Stimulated activated memory B cell treated with anti-CD40 and anti-IgM and Interleukin-4, amounts not matched to agents 10 μg/mL and 1 μg/mL and 100 μg/mL, for 72 hours (primary cell): ENCODE results near the gene SMARCAL1.

Experiments used
- ATAC-seq: fragments of 150-1000 bp; cut with Tn5 transposase; 2 replicates; pipeline ENCODE4 v1.10.0; 2021
- H3K27ac Mint-ChIP-seq: one replicate; pipeline ENCODE4 v1.8.0; 2022; ENCODE audit warnings: mild to moderate bottlenecking, mixed read lengths
- H3K27me3 Mint-ChIP-seq: one replicate; pipeline ENCODE4 v1.8.0; 2022; ENCODE audit warnings: mixed read lengths
- H3K36me3 Mint-ChIP-seq: one replicate; pipeline ENCODE4 v1.8.0; 2022; ENCODE audit warnings: mixed read lengths
- H3K4me1 Mint-ChIP-seq: one replicate; pipeline ENCODE4 v1.8.0; 2022; ENCODE audit warnings: mixed read lengths
- H3K4me3 Mint-ChIP-seq: one replicate; pipeline ENCODE4 v1.8.0; 2022; ENCODE audit warnings: mild to moderate bottlenecking, moderate library complexity, mixed read lengths
- H3K9me3 Mint-ChIP-seq: one replicate; pipeline ENCODE4 v1.8.0; 2022; ENCODE audit warnings: mixed read lengths

SMARCAL1 gene

GRCh38 chr2:216387262-216387661 is 25.0 kb upstream of the SMARCAL1 start:
- H3K27ac Mint-ChIP-seq, result no peak overlapping the region
- ATAC-seq, result no peak
- peaks cover 7% of the 10 kb centered on the region for H3K4me1 Mint-ChIP-seq
- H3K4me3 Mint-ChIP-seq, result no peak overlapping the region
- peaks cover 15% of the 10 kb centered on the region for H3K27me3 Mint-ChIP-seq
- no peaks in the 10 kb centered on the region for H3K9me3 Mint-ChIP-seq
- H3K36me3 Mint-ChIP-seq, result no peaks in the 10 kb centered on the region

GRCh38 chr2:216388046-216388884 is 24.0 kb upstream of the SMARCAL1 start:
- no peak overlapping the region for H3K4me3 Mint-ChIP-seq
- H3K9me3 Mint-ChIP-seq, result no peaks in the 10 kb centered on the region
- ATAC-seq, result peak; percentile 76
- no peak overlapping the region for H3K27ac Mint-ChIP-seq
- peaks cover 23% of the 10 kb centered on the region for H3K27me3 Mint-ChIP-seq
- H3K4me1 Mint-ChIP-seq, result peaks cover 7% of the 10 kb centered on the region
- H3K36me3 Mint-ChIP-seq, result no peaks in the 10 kb centered on the region

GRCh38 chr2:216389570-216389969 is 22.7 kb upstream of the SMARCAL1 start:
- Mint-ChIP-seq H3K9me3 (no peaks in the 10 kb centered on the region), H3K27me3 (peaks cover 30% of the 10 kb centered on the region), H3K36me3 (no peaks in the 10 kb centered on the region), H3K27ac (no peak overlapping the region), H3K4me1 (peaks cover 7% of the 10 kb centered on the region), H3K4me3 (no peak overlapping the region)
- ATAC-seq, result no peak

DNA sequence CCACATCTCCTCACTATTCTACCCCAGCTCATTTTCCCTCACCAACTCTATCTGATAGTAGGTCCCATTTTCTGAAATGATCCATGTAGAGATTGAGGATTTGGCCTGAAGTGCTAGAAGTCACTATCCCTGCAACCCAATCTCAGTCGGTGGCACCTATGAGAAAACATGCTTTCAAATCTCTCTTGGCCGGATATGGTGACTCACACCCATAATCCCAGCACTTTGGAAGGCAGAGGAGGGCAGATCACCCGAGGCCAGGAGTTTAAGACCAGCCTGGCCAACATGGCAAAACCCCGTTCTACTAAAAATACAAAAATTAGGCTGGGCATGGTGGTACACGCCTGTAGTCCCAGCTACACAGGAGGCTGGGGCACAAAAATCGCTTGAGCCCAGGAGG is 20.9 kb upstream of the SMARCAL1 start:
- no peaks in the 10 kb centered on the region for H3K36me3 Mint-ChIP-seq
- H3K9me3 Mint-ChIP-seq, result no peaks in the 10 kb centered on the region
- no peak overlapping the region for H3K4me3 Mint-ChIP-seq
- H3K4me1 Mint-ChIP-seq, result peaks cover 7% of the 10 kb centered on the region
- H3K27ac Mint-ChIP-seq, result no peak overlapping the region
- peaks cover 32% of the 10 kb centered on the region for H3K27me3 Mint-ChIP-seq
- ATAC-seq, result no peak

DNA sequence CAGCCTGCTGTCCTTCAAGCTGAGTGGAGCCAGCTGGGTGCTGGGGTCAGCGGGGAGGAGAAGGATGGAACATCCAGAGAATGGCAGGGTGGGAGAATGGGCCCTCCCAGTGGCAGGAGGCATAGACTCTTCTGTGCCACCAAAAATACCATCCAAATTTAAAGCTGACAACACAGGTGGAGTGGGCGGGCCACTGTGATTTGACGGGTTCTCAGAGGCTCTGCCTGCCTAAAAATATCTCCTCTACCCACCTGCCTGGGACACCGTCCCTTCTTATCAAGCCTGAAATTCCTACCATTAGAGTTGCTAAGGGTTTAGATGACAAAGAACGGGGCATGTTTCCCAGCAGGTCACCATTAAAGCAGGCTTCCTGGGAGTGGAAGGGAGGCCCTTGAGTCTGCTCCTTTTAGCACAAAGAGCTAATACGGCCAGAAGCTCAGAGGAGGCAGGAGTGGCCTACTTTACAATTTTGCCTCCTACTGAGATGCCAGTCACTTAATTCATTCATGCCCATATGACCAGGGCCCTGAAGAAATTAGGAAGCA is 20.2 kb upstream of the SMARCAL1 start:
- H3K27me3 Mint-ChIP-seq, result peaks cover 33% of the 10 kb centered on the region
- no peaks in the 10 kb centered on the region for H3K9me3 Mint-ChIP-seq
- H3K4me3 Mint-ChIP-seq, result no peak overlapping the region
- no peak for ATAC-seq
- no peaks in the 10 kb centered on the region for H3K36me3 Mint-ChIP-seq
- H3K27ac Mint-ChIP-seq, result no peak overlapping the region
- H3K4me1 Mint-ChIP-seq, result peaks cover 7% of the 10 kb centered on the region

- Mint-ChIP-seq H3K27ac (no peak overlapping the region), H3K27me3 (peaks cover 33% of the 10 kb centered on the region), H3K4me3 (no peak overlapping the region), H3K9me3 (no peaks in the 10 kb centered on the region), H3K36me3 (no peaks in the 10 kb centered on the region), H3K4me1 (peaks cover 7% of the 10 kb centered on the region)
- no peak for ATAC-seq
Observed at GRCh38 chr2:216392945-216393840, 19.1 kb upstream of the SMARCAL1 start.

DNA sequence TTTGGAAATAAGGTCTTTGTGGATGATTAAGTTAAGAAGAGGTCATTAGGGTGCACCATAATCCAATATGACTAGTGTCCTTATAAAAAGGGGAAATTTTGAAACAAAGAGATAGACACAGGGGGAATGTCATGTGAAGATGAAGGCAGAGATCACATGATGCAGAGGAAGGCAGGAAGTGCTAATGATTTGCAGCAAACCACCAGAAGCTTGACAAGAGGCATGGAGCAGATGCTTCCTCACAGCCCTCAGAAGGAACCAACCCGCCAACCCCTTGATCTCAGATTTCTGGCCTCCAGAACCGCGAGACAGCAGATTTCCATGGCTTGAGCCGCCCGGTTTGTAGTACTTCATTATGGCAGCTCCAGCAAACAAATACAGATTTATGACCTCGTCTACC is 17.4 kb upstream of the SMARCAL1 start:
- no peaks in the 10 kb centered on the region for H3K9me3 Mint-ChIP-seq
- no peak overlapping the region for H3K27ac Mint-ChIP-seq
- peaks cover 33% of the 10 kb centered on the region for H3K27me3 Mint-ChIP-seq
- H3K36me3 Mint-ChIP-seq, result no peaks in the 10 kb centered on the region
- no peaks in the 10 kb centered on the region for H3K4me1 Mint-ChIP-seq
- no peak for ATAC-seq
- no peak overlapping the region for H3K4me3 Mint-ChIP-seq

- no peak for ATAC-seq
- Mint-ChIP-seq H3K27ac (no peak overlapping the region), H3K36me3 (no peaks in the 10 kb centered on the region), H3K27me3 (peaks cover 17% of the 10 kb centered on the region), H3K9me3 (no peaks in the 10 kb centered on the region), H3K4me1 (no peaks in the 10 kb centered on the region), H3K4me3 (no peak overlapping the region)
Observed at GRCh38 chr2:216399621-216400020, 12.7 kb upstream of the SMARCAL1 start.

DNA sequence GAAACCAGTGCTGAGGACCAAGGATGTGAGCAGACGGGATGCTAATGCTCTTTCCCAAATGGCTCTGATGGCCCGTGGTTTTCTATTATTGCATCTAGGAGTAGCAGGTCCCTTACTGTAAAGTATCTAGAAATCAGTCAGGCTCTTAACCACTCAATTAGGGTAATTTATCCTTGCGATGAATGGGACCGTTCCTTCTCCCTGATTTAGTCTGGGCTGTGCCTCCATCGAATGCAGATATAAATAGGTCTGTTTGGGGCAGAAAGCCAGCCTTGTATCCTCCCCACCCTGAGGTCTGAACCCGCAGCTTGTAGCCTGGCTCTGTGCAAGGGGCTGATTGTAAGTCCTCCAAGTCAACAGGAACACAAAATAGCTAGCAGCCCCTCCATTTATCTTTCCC is 9.5 kb upstream of the SMARCAL1 start:
- no peak overlapping the region for H3K4me3 Mint-ChIP-seq
- H3K36me3 Mint-ChIP-seq, result no peaks in the 10 kb centered on the region
- no peak overlapping the region for H3K27ac Mint-ChIP-seq
- H3K4me1 Mint-ChIP-seq, result no peaks in the 10 kb centered on the region
- H3K27me3 Mint-ChIP-seq, result no peaks in the 10 kb centered on the region
- no peaks in the 10 kb centered on the region for H3K9me3 Mint-ChIP-seq
- no peak for ATAC-seq

DNA sequence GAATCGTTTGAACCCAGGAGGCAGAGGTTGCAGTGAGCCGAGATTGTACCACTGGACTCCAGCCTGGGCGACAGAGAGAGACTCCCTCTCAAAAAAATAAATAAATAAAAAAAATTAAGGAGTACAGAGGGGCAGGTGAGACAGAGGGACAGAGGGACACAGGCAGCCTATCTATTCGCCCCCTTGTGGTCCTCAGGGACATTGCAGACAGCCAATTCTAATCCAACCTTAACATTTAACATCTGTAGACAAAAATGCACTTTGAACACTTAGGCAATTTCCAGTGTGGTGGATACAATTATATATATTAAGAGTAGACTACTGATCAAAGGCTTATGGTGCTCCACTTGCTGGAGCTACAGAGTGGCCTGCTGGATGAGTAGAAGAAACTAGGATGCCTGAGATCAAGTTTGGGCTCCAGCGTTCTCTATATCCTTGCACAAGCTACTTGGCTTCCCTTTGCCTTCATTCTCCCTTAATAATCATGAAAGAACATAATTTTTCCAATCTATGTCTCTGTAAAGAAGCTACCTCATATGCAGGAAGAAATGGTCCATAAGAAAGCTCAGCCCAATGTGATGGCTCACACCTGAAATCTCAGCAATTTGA is 8.2 kb upstream of the SMARCAL1 start:
- Mint-ChIP-seq H3K27ac (no peak overlapping the region), H3K9me3 (no peaks in the 10 kb centered on the region), H3K4me3 (no peak overlapping the region), H3K36me3 (no peaks in the 10 kb centered on the region), H3K27me3 (no peaks in the 10 kb centered on the region), H3K4me1 (no peaks in the 10 kb centered on the region)
- ATAC-seq, result no peak

DNA sequence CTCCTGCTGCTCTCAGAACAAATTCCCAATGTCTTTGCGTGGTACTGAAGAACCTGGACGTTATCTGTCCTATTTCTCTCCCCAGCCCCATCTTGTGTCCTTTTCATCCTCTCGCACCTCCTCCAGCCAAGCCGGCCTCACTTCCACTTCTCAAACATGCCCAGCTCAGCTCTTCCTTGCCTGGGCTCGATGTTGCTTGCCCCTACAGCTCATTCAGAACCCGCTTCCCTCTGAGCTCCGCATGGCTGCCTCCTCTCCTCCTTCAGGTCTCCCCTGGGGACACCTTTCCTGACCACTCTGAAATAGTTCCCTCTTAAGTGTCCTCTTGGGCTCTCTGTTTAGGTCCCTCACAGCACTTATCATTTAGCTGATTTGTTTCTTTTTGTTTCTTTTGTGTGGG is 6.7 kb upstream of the SMARCAL1 start:
- H3K4me3 Mint-ChIP-seq, result no peak overlapping the region
- H3K4me1 Mint-ChIP-seq, result no peaks in the 10 kb centered on the region
- no peaks in the 10 kb centered on the region for H3K36me3 Mint-ChIP-seq
- ATAC-seq, result no peak
- H3K27ac Mint-ChIP-seq, result no peak overlapping the region
- H3K9me3 Mint-ChIP-seq, result no peaks in the 10 kb centered on the region
- no peaks in the 10 kb centered on the region for H3K27me3 Mint-ChIP-seq

GRCh38 chr2:216406826-216407225 is 5.5 kb upstream of the SMARCAL1 start:
- Mint-ChIP-seq H3K27ac (no peak overlapping the region), H3K27me3 (no peaks in the 10 kb centered on the region), H3K4me1 (no peaks in the 10 kb centered on the region), H3K4me3 (no peak overlapping the region), H3K9me3 (no peaks in the 10 kb centered on the region), H3K36me3 (no peaks in the 10 kb centered on the region)
- ATAC-seq, result no peak

GRCh38 chr2:216408426-216409290 is 3.6 kb upstream of the SMARCAL1 start:
- ATAC-seq, result no peak
- Mint-ChIP-seq H3K27ac (no peak overlapping the region), H3K9me3 (no peaks in the 10 kb centered on the region), H3K27me3 (no peaks in the 10 kb centered on the region), H3K36me3 (no peaks in the 10 kb centered on the region), H3K4me1 (peaks cover 12% of the 10 kb centered on the region), H3K4me3 (no peak overlapping the region)

DNA sequence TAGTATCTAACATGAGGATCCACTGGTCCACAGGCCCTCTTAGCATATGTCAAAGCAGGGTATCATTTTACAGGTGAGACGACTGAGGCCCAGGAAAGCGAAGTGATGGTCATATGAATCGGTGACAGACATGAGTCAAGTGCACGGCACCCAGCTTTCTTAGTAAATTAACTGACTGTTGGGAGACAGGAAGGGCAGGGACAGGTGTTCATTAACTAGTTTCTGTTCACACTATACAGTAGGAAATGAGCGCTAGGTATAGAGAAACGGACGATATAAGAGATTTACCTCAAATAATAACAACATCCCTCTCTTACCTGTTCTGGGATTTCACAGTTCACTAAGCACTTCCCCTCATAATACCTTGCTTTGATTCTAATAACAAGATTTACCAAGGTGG is 1.7 kb upstream of the SMARCAL1 start:
- no peak overlapping the region for H3K4me3 Mint-ChIP-seq
- H3K4me1 Mint-ChIP-seq, result peaks cover 14% of the 10 kb centered on the region
- ATAC-seq, result no peak
- H3K27ac Mint-ChIP-seq, result no peak overlapping the region
- H3K36me3 Mint-ChIP-seq, result peaks cover 6% of the 10 kb centered on the region
- no peaks in the 10 kb centered on the region for H3K27me3 Mint-ChIP-seq
- no peaks in the 10 kb centered on the region for H3K9me3 Mint-ChIP-seq
